ENCODE results near the gene PIP5K1B. TPM values are rescaled to one million over a fixed set of nuclear protein-coding genes. Genes with fewer than 3 reads are reported as not detected.

Gene PIP5K1B
- total and polyA plus RNA-seq, 2 of the 13 experiments (the other 11 are each of a cell fraction or from before 2014, with no cell fraction given) = 15.8 to 17.5 TPM

DNA sequence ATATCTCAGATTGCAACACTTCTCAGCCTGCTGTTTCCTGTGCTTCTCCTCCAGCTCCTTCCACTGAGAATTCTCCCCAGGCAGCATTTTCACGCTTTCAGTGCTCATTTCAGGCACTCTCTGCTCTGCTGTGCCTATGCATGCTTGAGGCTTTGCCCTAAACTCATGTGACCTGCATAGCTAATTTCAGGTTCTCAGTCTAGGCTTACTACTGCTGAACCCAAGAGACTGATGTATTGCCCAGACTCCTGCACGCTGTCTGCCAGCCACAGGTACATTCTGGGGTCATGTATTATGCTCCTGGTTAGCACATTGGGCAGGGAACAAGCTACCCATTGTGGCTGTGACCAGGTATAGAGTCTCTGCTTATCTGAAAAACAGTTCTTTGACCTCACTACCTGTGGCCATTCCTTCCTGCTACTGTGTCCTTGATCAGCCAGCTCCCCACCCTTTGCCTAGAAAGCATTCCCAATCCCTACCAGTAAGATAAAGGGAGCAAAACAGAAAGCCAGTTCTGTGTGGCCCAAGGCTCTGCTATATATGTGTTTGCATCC lies 34.7 kb downstream of the PIP5K1B start (continued):
- TF ChIP-seq ZNF670 (CRISPR knock-in tag; IDR thresholded peaks at IDR 0.05; ENCODE audit: borderline replicate concordance) (no peak), TEAD3 (CRISPR knock-in tag; optimal IDR thresholded peaks at IDR 0.05; ENCODE audit: borderline replicate concordance) (peak; percentile 80), MAFF (IDR thresholded peaks at IDR 0.05; ENCODE audit: low read depth, low read length) (no peak), ZNF17 (CRISPR knock-in tag; IDR thresholded peaks at IDR 0.05) (no peak), ZNF709 (CRISPR knock-in tag; IDR thresholded peaks at IDR 0.05) (no peak), NPAS2 (CRISPR knock-in tag; IDR thresholded peaks at IDR 0.05; ENCODE audit: borderline replicate concordance) (no peak), RAD21 (CRISPR knock-in tag; IDR thresholded peaks at IDR 0.05) (no peak), TP53 (CRISPR knock-in tag; conservative IDR thresholded peaks at IDR 0.05) (no peak), ZMYM3 (CRISPR knock-in tag; IDR thresholded peaks at IDR 0.05) (peak; percentile 51; the same call in 1 of the 2 replicates), NCOA1 (CRISPR knock-in tag; IDR thresholded peaks at IDR 0.05) (no peak), KAT2B (IDR thresholded peaks at IDR 0.05; ENCODE audit: borderline replicate concordance, low read depth, low read length) (no peak)
- TF ChIP-seq, protein P1, sequence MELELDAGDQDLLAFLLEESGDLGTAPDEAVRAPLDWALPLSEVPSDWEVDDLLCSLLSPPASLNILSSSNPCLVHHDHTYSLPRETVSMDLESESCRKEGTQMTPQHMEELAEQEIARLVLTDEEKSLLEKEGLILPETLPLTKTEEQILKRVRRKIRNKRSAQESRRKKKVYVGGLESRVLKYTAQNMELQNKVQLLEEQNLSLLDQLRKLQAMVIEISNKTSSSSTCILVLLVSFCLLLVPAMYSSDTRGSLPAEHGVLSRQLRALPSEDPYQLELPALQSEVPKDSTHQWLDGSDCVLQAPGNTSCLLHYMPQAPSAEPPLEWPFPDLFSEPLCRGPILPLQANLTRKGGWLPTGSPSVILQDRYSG (CRISPR knock-in tag; IDR thresholded peaks at IDR 0.05) = no peak
- TF ChIP-seq, protein P2, sequence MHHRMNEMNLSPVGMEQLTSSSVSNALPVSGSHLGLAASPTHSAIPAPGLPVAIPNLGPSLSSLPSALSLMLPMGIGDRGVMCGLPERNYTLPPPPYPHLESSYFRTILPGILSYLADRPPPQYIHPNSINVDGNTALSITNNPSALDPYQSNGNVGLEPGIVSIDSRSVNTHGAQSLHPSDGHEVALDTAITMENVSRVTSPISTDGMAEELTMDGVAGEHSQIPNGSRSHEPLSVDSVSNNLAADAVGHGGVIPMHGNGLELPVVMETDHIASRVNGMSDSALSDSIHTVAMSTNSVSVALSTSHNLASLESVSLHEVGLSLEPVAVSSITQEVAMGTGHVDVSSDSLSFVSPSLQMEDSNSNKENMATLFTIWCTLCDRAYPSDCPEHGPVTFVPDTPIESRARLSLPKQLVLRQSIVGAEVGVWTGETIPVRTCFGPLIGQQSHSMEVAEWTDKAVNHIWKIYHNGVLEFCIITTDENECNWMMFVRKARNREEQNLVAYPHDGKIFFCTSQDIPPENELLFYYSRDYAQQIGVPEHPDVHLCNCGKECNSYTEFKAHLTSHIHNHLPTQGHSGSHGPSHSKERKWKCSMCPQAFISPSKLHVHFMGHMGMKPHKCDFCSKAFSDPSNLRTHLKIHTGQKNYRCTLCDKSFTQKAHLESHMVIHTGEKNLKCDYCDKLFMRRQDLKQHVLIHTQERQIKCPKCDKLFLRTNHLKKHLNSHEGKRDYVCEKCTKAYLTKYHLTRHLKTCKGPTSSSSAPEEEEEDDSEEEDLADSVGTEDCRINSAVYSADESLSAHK (CRISPR knock-in tag; IDR thresholded peaks at IDR 0.05; ENCODE audit: borderline replicate concordance) = no peak
- TF ChIP-seq, protein P3, sequence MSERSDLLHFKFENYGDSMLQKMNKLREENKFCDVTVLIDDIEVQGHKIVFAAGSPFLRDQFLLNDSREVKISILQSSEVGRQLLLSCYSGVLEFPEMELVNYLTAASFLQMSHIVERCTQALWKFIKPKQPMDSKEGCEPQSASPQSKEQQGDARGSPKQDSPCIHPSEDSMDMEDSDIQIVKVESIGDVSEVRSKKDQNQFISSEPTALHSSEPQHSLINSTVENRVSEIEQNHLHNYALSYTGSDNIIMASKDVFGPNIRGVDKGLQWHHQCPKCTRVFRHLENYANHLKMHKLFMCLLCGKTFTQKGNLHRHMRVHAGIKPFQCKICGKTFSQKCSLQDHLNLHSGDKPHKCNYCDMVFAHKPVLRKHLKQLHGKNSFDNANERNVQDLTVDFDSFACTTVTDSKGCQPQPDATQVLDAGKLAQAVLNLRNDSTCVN (CRISPR knock-in tag; IDR thresholded peaks at IDR 0.05; ENCODE audit: borderline replicate concordance) = no peak
- TF ChIP-seq, protein P4, sequence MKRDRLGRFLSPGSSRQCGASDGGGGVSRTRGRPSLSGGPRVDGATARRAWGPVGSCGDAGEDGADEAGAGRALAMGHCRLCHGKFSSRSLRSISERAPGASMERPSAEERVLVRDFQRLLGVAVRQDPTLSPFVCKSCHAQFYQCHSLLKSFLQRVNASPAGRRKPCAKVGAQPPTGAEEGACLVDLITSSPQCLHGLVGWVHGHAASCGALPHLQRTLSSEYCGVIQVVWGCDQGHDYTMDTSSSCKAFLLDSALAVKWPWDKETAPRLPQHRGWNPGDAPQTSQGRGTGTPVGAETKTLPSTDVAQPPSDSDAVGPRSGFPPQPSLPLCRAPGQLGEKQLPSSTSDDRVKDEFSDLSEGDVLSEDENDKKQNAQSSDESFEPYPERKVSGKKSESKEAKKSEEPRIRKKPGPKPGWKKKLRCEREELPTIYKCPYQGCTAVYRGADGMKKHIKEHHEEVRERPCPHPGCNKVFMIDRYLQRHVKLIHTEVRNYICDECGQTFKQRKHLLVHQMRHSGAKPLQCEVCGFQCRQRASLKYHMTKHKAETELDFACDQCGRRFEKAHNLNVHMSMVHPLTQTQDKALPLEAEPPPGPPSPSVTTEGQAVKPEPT (CRISPR knock-in tag; IDR thresholded peaks at IDR 0.05; ENCODE audit: low read depth) = no peak
